Measurements from ENCODE around the gene CYP26B1.

The CYP26B1 gene

DNA sequence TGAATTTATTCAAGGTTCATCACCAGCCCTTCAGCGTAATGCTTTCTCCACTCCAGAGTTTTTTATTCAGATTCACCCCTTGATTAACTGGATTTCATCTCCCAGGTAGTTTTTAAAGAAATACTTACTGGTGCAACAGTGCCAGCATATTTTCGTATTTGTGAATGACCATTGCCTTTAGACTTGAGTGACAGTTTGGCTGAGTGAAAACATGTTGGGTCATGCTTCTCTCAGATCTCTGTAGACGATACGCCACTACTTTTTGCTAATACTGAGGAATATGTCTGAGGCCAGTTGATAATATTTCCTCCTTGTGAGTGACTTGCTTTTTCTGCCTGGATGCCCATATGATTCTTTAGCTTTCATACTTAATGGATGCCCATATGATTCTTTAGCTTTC, 51.5 kb downstream of the CYP26B1 start:
- no peak overlapping the region for H3K4me3 ChIP-seq (ENCODE audit: control insufficient read depth, low read depth, low read length)
- TF ChIP-seq, protein P1, sequence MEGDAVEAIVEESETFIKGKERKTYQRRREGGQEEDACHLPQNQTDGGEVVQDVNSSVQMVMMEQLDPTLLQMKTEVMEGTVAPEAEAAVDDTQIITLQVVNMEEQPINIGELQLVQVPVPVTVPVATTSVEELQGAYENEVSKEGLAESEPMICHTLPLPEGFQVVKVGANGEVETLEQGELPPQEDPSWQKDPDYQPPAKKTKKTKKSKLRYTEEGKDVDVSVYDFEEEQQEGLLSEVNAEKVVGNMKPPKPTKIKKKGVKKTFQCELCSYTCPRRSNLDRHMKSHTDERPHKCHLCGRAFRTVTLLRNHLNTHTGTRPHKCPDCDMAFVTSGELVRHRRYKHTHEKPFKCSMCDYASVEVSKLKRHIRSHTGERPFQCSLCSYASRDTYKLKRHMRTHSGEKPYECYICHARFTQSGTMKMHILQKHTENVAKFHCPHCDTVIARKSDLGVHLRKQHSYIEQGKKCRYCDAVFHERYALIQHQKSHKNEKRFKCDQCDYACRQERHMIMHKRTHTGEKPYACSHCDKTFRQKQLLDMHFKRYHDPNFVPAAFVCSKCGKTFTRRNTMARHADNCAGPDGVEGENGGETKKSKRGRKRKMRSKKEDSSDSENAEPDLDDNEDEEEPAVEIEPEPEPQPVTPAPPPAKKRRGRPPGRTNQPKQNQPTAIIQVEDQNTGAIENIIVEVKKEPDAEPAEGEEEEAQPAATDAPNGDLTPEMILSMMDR (conservative IDR thresholded peaks at IDR 0.05; ENCODE audit: control insufficient read depth, insufficient read depth, low read depth, low read length) = no peak
- DNase-seq (ENCODE audit: low read depth) = no peak

DNA sequence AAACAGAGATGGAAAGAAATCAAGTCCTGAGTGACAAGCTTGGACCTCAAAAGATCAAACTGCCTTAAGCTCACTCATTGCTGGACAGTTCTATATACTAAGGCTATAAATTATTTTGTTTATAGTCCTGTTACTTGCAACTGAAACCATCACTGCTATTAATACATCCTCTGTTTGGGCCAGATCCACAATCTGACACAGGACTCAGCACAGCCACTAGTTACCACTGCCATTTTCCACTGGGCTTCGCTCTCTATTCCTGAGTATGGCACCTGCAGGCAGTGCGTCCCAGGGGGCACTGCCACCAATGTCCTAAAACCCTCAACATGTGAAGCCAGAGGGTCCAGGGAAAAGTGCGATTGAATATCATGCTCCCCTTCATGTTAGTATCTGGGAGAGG, 52.3 kb downstream of the CYP26B1 start:
- DNase-seq (ENCODE audit: low read depth) = no peak
- TF ChIP-seq, protein P1 (conservative IDR thresholded peaks at IDR 0.05; ENCODE audit: control insufficient read depth, insufficient read depth, low read depth, low read length) = no peak
- no peak overlapping the region for H3K4me3 ChIP-seq (ENCODE audit: control insufficient read depth, low read depth, low read length)

DNA sequence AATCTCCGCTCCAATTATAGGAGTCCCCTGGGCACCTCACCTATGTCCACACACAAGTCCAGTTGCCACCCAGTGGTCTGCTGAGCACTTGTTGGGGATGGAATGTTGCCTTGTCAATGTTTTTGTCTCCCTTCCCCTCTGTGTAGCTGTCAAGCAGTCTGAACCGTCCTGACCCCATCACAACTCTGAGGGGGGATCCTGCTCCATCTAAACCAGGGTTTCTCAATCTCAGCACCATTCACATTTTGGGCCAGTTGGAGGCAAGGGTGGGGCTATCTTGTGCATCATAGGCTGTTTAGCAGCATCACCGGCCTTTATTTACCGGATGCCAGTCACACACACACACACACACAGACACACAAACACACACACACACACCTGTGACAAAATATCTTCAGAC, 53.0 kb downstream of the CYP26B1 start:
- H3K4me3 ChIP-seq (ENCODE audit: control insufficient read depth, low read depth, low read length) = no peak overlapping the region
- no peak for DNase-seq (ENCODE audit: low read depth)
- TF ChIP-seq, protein P1 (conservative IDR thresholded peaks at IDR 0.05; ENCODE audit: control insufficient read depth, insufficient read depth, low read depth, low read length) = no peak

DNA sequence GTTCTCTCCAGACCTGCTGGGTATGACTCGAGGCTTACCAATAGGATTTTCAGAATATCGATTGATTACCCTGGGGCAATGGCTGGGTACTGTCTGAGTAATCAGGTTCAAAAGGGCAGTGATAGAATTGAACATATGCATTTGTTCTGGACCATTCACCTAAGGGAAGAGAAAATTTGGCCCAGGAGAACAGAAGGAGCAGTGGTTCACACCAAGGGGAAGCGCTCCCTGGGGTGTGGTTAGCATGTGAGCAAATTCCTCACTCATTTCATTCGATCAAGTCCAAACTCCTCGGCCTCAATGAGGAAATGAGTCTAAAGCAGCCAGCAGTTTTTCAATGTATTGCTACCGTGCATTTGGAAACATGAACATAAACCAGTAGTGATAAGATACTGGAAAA, 55.6 kb downstream of the CYP26B1 start:
- H3K4me3 ChIP-seq (ENCODE audit: control insufficient read depth, low read depth, low read length) = no peak overlapping the region
- no peak for DNase-seq (ENCODE audit: low read depth)
- TF ChIP-seq, protein P1 (conservative IDR thresholded peaks at IDR 0.05; ENCODE audit: control insufficient read depth, insufficient read depth, low read depth, low read length) = no peak

DNA sequence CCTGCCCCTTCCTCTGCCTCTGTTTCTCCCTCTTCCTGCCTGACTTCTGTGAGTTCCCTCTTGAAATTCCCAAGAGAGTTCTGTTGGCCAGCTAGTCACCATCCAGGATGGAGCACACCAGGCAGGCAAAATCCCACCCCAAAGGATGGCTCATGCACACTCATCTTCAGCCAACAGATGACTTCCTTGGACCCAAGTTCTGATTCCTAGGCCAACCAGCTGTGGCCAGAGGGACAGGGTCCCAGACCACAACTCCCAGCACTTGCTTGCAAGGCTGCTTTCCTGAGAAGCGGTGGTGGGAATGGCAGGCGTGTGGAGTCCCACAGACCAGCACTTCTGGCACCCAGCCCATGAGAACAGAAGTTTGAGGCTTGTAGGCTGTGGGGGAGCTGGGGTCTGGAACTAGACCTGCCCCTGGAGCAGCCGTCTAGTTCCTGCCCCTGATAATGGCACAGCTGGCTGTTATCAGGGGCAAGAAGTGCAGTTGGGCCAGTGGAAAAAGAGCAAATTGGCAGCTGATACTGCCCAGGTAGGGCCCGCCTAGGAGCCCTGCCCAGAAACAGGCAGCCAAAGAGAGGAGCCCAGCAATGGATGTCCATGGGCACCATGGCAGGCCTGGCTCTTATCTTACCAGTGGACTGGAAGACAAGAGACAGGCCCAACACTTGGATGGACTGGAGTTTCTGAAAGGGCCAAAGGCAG, 56.7 kb downstream of the CYP26B1 start:
- no peak for DNase-seq (ENCODE audit: low read depth)
- H3K4me3 ChIP-seq (ENCODE audit: control insufficient read depth, low read depth, low read length) = no peak overlapping the region
- TF ChIP-seq, protein P1 (conservative IDR thresholded peaks at IDR 0.05; ENCODE audit: control insufficient read depth, insufficient read depth, low read depth, low read length) = no peak

DNA sequence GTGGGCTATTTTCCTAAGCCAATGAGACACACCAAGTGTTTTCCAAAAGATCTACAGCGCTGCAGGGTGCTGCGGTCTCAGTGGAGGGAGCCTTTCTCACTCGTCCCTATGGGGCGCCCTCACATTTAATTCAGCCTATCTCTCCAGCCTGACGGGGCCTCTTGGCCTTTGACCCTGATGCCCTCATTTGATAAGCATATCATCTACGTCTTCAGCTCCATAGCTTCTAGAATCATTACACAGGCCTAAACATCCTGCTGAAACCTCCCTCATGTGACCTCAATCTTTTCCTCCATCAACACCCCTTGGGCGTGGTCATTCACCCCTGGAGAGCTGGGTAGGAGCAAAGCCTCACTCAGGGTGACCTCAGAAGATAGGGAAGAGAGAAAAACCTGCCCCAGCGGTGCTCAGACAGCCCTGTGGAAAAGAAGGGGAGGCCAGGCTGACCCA, 57.4 kb downstream of the CYP26B1 start:
- TF ChIP-seq, protein P1 (conservative IDR thresholded peaks at IDR 0.05; ENCODE audit: control insufficient read depth, insufficient read depth, low read depth, low read length) = no peak
- H3K4me3 ChIP-seq (ENCODE audit: control insufficient read depth, low read depth, low read length) = no peak overlapping the region
- no peak for DNase-seq (ENCODE audit: low read depth)

All from fibroblast of mammary gland (primary cell).